Ascending aorta (tissue), 2 donors: Measurements from ENCODE around the gene MEGF11. TPM values are rescaled to one million over a fixed set of nuclear protein-coding genes. Genes with fewer than 3 reads are reported as not detected.

Experiments used
- DNase-seq, 2 donors: peaks; one replicate each; pipeline ENCODE4 v3.0.0-alpha.2; 2019; ENCODE audit warnings: low spot score in 2 of 2
- H3K27ac ChIP-seq, 2 donors: fragments of 200-600 bp; sonication (generic); one replicate each; pipeline ENCODE4 v1.5.1; 2016 to 2017; ENCODE audit warnings: mild to moderate bottlenecking in 1 of 2
- H3K27me3 ChIP-seq: fragments of 200-600 bp; sonication (generic); one replicate; pipeline ENCODE4 v1.5.1; 2017
- H3K36me3 ChIP-seq, 2 donors: fragments of 200-600 bp; sonication (generic); one replicate each; pipeline ENCODE4 v1.5.1; 2016
- H3K4me1 ChIP-seq, 2 donors: fragments of 200-600 bp; sonication (generic); one replicate each; pipeline ENCODE4 v1.5.1; 2016 to 2017; ENCODE audit warnings: mild to moderate bottlenecking in 1 of 2
- H3K4me3 ChIP-seq, 2 donors: fragments of 200-600 bp; sonication (generic); one replicate each; pipeline ENCODE4 v1.5.1; 2016 to 2017; ENCODE audit warnings: mild to moderate bottlenecking in 1 of 2
- H3K9me3 ChIP-seq, 2 donors: fragments of 200-600 bp; sonication (generic); one replicate each; pipeline ENCODE4 v1.5.1; 2016
- intact Hi-C: fragments of 100-400 bp; cut with DNase I; formaldehyde crosslinking; loops from one replicate; pipeline ENCODE4 v1.15.1; 2023
- total RNA-seq: library from RNA; depleted of rRNA; stranded (reverse); fragments of >200 nt; gene quantifications from one replicate; pipeline ENCODE4 v1.1.0, GENCODE V29; 2016
- TF ChIP-seq, protein P1 (sequence below), 3 experiments: fragments of 200-600 bp in 2 of 3; fragments of 450-650 bp in 1 of 3; sonication (generic) in 2 of 3; IDR thresholded peaks; one replicate each; pipeline ENCODE4 v1.5.1; 2016 to 2019; ENCODE audit warnings: antibody characterized with exemption in 3 of 3, mild to moderate bottlenecking in 1 of 3, moderate library complexity in 1 of 3

The MEGF11 gene
- total RNA-seq, 1 donor from 2014 or later: not detected

- H3K4me3 ChIP-seq: no peak overlapping the region
- no peak for DNase-seq
Observed at GRCh38 chr15:65929573-65929972, 324.0 kb downstream of the MEGF11 start.

DNA sequence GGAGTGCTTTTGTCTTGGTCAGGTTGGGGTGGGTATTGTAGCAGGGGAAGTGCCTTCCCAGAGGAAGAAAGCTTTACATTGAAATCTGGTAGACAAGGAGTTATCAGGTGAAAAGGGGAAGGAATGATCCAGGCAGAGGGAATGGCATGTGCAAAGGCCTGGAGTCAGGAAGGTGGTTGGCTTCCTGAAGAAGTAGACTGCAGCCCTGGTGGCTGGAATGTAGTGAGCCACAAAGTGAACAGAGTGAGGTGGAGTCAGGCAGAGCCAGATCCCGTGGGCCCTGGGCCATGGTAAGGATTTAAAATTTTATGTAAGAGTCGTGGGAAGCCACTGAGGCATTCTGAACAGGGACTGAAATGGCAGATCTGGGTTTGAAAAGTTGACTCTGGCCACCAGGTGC lies 326.0 kb downstream of the MEGF11 start:
- Histone ChIP-seq H3K4me3 (no peak overlapping the region), H3K27me3 (no peaks in the 10 kb centered on the region), H3K36me3 (no peaks in the 10 kb centered on the region), H3K9me3 (no peaks in the 10 kb centered on the region), H3K4me1 (no peaks in the 10 kb centered on the region), H3K27ac (no peak overlapping the region)
- intact Hi-C loops: no loop called here
- TF ChIP-seq, protein P1, sequence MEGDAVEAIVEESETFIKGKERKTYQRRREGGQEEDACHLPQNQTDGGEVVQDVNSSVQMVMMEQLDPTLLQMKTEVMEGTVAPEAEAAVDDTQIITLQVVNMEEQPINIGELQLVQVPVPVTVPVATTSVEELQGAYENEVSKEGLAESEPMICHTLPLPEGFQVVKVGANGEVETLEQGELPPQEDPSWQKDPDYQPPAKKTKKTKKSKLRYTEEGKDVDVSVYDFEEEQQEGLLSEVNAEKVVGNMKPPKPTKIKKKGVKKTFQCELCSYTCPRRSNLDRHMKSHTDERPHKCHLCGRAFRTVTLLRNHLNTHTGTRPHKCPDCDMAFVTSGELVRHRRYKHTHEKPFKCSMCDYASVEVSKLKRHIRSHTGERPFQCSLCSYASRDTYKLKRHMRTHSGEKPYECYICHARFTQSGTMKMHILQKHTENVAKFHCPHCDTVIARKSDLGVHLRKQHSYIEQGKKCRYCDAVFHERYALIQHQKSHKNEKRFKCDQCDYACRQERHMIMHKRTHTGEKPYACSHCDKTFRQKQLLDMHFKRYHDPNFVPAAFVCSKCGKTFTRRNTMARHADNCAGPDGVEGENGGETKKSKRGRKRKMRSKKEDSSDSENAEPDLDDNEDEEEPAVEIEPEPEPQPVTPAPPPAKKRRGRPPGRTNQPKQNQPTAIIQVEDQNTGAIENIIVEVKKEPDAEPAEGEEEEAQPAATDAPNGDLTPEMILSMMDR (IDR thresholded peaks at IDR 0.05): no peak
- no peak for DNase-seq

More at GRCh38 chr15:65929573-65929972, 324.0 kb downstream of the MEGF11 start:
- TF ChIP-seq, protein P1 (IDR thresholded peaks at IDR 0.05): no peak
- intact Hi-C loops: no loop called here
- no peaks in the 10 kb centered on the region for H3K27me3 ChIP-seq
- no peaks in the 10 kb centered on the region for H3K9me3 ChIP-seq
- H3K4me1 ChIP-seq: no peaks in the 10 kb centered on the region
- H3K27ac ChIP-seq: no peak overlapping the region
- H3K36me3 ChIP-seq: no peaks in the 10 kb centered on the region

- no peaks in the 10 kb centered on the region for H3K4me1 ChIP-seq
- TF ChIP-seq, protein P1 (IDR thresholded peaks at IDR 0.05): no peak
- no peak overlapping the region for H3K4me3 ChIP-seq
- H3K27ac ChIP-seq: no peak overlapping the region
- no peaks in the 10 kb centered on the region for H3K36me3 ChIP-seq
- H3K27me3 ChIP-seq: no peaks in the 10 kb centered on the region
- H3K9me3 ChIP-seq: no peaks in the 10 kb centered on the region
- no peak for DNase-seq
- intact Hi-C loops: no loop called here
Observed at GRCh38 chr15:65926899-65927298, 326.7 kb downstream of the MEGF11 start.

DNA sequence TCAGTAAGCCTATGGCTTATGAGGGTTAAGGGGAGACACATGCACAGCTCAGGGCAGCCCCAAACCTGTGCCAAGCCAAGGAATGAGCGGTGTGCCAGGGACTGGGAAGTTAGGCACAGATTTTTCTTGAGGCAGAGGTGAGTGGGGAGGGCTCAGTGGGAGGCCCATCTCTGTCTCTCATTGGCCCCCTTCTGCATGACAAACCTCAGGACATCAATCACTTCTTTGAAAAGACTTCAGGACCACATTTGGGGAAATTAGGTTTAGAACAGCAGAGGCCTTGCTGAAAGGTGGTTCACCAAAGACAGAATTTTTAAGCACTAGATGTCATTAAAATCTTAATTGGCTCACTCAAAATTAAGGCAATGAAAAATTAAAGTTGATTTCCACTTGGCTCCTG lies 327.1 kb downstream of the MEGF11 start:
- Histone ChIP-seq H3K27me3 (no peaks in the 10 kb centered on the region), H3K27ac (no peak overlapping the region), H3K4me3 (no peak overlapping the region), H3K36me3 (no peaks in the 10 kb centered on the region), H3K4me1 (no peaks in the 10 kb centered on the region), H3K9me3 (no peaks in the 10 kb centered on the region)
- DNase-seq: no peak
- intact Hi-C loops: no loop called here
- TF ChIP-seq, protein P1 (IDR thresholded peaks at IDR 0.05): no peak

GRCh38 chr15:65925338-65925737 lies 328.2 kb downstream of the MEGF11 start:
- H3K27me3 ChIP-seq: no peaks in the 10 kb centered on the region
- H3K27ac ChIP-seq: no peak overlapping the region
- TF ChIP-seq, protein P1 (IDR thresholded peaks at IDR 0.05): no peak
- no peak for DNase-seq
- H3K4me1 ChIP-seq: no peaks in the 10 kb centered on the region
- H3K9me3 ChIP-seq: no peaks in the 10 kb centered on the region
- H3K36me3 ChIP-seq: no peaks in the 10 kb centered on the region
- no peak overlapping the region for H3K4me3 ChIP-seq
- intact Hi-C loops: no loop called here

- H3K4me1 ChIP-seq: no peaks in the 10 kb centered on the region
- no peak overlapping the region for H3K27ac ChIP-seq
- no peaks in the 10 kb centered on the region for H3K27me3 ChIP-seq
- no peaks in the 10 kb centered on the region for H3K36me3 ChIP-seq
- H3K9me3 ChIP-seq: no peaks in the 10 kb centered on the region
- no peak overlapping the region for H3K4me3 ChIP-seq
- intact Hi-C loops: no loop called here
- TF ChIP-seq, protein P1 (IDR thresholded peaks at IDR 0.05): no peak
- DNase-seq: no peak
Observed at GRCh38 chr15:65924004-65924403, 329.5 kb downstream of the MEGF11 start.
